GM18511 (cell line): ENCODE measurements around the gene ATP5F1D.
"Not testable (repeated sequence)": the region's sequence is repeated elsewhere in the genome, so short reads cannot be mapped to it uniquely, and the experiment has no call there.

Experiments
- ATAC-seq: cut with Tn5 transposase; IDR thresholded peaks from one replicate; pipeline ENCODE4 v1.9.1; 2021; ENCODE audit warnings: mild to moderate bottlenecking, moderate library complexity; ENCODE audit not compliant: unreplicated experiment

Gene ATP5F1D

DNA sequence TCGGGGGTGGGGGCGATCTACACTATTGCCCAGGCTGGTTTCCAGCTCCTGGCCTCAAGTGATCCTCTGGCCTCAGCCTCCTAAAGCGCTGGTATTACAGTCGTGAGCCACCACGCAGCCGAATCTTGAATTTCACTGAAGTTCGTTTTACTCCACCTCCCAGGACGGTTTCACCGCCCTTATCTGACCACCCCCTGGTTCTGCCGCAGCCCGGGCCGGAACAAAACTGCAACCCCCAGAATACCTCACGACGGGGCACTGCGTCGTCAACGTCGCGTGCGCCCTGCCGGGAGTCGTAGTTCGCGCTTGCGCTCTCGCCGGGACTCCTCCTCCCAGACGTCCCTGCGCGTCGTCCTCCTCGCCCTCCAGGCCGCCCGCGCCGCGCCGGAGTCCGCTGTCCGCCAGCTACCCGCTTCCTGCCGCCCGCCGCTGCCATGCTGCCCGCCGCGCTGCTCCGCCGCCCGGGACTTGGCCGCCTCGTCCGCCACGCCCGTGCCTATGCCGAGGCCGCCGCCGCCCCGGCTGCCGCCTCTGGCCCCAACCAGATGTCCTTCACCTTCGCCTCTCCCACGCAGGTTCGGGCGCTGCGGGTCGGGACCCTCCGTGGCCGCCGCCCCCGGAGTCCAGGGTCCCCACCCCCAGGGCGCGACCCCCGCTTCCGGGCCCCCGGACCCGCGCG lies at the start of gene ATP5F1D:
Gene ATP5F1D, plus strand, starts transcription at position 335 of the 679 bp plus-strand sequence. Its CDS starts 100 bp downstream, at position 435.
- no peak for ATAC-seq

DNA sequence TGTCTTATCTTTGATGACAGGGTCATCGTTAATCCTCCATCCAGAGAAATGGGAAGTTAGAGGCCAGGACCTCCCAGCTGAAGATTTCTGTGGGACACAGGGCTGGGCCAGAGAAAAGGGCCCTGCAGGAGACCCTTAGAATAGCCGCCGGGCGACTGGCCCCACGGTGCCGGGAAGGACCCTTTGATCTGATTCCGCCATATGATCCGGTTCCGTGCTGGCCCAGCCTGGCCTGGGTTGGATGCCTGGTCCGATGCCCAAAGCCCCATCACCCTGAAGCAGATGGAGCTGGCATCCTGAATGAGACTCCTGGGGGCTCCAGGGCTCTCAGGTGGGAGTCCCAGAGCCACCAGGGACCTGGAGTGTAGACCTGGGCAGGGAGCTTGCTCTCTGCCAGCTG lies 42.0 kb upstream of the ATP5F1D start:
- ATAC-seq = no peak

- ATAC-seq = not testable (repeated sequence)
Measured at GRCh38 chr19:1200614-1201013, 40.9 kb upstream of the ATP5F1D start.

DNA sequence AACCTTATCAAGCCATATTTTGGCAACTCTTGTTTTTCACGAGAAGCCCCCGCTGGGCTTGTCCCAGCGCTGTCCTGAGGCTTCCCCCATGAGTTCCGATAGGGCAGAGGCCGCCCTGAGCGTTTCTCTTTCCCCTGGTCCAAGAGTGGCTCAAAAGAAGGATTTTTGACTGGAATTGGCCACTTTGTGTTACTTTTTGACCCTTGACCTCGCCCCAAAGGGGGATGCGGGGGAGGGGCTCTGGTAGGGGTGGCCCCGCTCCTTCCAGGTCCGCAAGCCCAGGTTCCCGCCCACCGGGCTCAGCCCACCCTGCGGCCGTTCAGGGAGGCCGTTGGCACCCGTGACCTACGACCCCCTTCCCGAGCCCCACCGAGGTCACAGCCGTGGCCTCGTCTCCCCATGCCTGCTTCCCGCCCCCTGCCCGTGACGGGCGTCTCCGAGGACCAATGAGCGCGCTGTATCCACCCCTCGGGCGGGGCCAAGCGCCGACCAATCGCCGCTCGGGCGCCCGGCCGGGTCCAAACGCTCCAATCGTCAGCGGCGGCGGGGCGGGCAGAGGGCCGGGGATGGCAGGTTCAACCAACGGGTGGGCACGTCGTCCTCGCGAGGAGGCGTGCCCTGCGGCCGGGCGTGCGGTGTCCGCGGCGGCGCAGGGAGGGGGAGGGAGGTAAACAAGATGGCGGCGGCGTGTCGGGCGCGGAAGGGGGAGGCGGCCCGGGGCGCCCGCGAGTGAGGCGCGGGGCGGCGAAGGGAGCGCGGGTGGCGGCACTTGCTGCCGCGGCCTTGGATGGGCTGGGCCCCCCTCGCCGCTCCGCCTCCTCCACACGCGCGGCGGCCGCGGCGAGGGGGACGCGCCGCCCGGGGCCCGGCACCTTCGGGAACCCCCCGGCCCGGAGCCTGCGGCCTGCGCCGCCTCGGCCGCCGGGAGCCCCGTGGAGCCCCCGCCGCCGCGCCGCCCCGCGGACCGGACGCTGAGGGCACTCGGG lies 36.1 kb upstream of the ATP5F1D start, which contains the start of gene STK11:
Gene STK11, plus strand, starts transcription at position 665 of the 986 bp plus-strand sequence. CDS start 1,136 bp downstream, outside the sequence.
- ATAC-seq = peak; percentile 93

DNA sequence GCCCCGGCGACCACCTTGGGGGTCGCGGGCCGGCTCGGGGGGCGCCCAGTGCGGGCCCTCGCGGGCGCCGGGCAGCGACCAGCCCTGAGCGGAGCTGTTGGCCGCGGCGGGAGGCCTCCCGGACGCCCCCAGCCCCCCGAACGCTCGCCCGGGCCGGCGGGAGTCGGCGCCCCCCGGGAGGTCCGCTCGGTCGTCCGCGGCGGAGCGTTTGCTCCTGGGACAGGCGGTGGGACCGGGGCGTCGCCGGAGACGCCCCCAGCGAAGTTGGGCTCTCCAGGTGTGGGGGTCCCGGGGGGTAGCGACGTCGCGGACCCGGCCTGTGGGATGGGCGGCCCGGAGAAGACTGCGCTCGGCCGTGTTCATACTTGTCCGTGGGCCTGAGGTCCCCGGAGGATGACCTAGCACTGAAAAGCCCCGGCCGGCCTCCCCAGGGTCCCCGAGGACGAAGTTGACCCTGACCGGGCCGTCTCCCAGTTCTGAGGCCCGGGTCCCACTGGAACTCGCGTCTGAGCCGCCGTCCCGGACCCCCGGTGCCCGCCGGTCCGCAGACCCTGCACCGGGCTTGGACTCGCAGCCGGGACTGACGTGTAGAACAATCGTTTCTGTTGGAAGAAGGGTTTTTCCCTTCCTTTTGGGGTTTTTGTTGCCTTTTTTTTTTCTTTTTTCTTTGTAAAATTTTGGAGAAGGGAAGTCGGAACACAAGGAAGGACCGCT lies 35.2 kb upstream of the ATP5F1D start:
- ATAC-seq = no peak

DNA sequence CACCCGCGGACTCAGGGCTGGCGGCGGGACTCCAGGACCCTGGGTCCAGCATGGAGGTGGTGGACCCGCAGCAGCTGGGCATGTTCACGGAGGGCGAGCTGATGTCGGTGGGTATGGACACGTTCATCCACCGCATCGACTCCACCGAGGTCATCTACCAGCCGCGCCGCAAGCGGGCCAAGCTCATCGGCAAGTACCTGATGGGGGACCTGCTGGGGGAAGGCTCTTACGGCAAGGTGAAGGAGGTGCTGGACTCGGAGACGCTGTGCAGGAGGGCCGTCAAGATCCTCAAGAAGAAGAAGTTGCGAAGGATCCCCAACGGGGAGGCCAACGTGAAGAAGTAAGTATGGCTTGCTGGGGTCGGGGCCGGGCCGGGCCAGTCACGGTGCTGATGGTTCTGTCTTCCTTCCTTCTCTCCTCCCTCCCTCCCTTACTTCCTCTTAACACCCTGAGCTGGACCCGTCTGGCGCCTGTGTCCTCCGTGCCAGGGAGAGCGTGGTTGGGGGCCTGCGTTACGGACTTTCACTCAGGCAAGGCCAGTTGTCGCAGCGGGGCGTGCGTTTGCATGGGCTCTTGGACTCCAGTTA lies 34.6 kb upstream of the ATP5F1D start:
- no peak for ATAC-seq

DNA sequence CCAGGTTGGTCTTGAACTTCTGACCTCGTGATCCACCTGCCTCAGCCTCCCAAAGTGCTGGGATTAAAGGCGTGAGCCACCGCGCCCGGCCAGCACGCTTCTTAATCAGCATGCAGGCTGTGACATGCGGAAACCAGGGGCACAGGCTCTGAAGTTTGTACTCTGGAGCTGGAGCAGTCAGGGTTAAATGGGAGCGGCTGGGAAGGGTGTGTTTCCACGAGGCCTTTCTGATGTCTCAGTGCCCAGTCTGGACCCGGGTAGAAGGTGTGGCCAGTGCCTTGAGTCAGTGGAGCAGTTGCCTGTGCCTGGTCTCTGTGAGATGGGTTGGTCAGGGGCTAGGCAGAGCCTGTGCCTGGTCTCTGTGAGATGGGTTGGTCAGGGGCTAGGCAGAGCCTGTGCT lies 32.7 kb upstream of the ATP5F1D start:
- not testable (repeated sequence) for ATAC-seq

- ATAC-seq = no peak
Measured at GRCh38 chr19:1210227-1210538, 31.4 kb upstream of the ATP5F1D start.

DNA sequence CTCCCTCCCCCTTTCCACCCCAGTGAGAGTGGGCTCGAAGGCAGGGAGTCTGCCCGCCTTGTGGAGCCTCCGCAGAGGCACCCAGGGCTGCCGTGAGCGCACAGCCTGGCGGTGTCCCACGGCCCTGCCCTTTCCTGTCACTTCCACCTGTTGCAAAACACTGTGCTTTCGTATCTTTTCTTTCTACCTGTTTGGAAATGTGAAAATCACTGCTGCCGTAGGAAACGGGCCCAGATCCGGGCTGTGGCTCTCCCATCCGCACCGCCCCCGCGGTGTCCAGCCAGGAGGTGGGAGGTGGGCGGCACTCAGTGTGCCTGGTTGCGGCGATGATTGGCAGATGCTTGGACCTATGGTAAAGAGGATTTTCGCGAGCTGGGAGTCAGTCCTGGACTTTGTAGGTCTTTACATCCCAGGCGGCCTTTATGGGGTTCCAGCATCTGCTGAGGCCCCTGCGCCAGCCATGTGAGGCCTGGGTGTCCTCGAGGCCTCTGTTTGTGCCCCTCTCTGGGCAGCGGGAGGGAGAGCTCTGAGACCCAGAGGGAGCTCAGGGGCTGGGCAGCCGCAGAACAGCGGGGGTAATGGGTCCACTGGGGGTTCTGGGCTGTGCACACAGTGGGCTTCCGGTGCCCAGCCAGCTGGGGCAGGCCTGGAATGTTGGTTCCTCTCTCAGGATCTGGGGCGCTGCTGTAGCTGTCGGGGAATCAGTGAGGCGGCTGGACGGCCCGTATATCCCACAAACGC lies 29.9 kb upstream of the ATP5F1D start:
- ATAC-seq = no peak

DNA sequence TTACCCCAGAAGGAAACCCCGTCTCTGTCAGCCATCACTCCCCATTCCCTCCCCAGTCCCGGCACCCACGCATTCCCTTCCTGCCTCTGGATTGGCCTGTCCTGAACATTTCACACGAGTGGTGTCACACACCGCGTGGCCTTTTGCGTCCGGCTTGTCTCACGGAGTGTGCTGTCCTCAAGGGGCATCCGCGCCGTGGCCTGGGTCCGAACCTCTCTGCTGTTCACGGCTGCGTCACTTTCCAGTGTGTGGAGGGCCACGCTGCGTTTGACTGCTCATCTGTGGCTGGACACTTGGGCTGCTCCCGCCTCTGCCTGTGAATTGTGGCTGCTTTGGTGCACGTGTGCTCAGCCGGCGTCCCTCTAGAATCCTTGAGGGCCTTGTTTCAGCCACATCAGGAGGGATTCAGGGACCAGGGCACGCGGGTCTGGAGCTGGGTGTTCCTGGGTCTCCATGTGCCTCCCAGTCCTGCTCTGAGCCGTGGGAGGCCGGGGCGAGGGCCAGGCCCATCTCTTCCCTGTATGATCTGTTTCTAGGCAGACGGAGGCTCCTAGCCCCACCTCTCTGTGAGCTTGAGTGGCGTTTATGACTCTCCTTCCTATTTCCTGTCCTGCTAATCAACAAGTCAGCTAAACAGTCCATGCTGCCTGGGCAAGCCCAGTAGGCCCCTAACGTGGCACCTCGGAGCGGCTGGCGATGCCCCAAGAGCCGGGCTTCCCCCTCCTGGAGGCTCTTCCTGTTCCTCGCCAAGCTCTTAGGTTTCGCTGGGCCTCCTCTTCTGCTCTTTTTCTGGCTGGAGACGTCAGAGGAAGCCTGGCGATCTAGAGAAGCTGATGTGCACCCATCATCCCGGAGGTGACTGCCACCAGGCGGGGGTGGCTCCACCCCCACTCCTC lies 27.9 kb upstream of the ATP5F1D start:
- ATAC-seq = peak; percentile 68

GRCh38 chr19:1214299-1214861 lies 27.2 kb upstream of the ATP5F1D start:
- no peak for ATAC-seq

DNA sequence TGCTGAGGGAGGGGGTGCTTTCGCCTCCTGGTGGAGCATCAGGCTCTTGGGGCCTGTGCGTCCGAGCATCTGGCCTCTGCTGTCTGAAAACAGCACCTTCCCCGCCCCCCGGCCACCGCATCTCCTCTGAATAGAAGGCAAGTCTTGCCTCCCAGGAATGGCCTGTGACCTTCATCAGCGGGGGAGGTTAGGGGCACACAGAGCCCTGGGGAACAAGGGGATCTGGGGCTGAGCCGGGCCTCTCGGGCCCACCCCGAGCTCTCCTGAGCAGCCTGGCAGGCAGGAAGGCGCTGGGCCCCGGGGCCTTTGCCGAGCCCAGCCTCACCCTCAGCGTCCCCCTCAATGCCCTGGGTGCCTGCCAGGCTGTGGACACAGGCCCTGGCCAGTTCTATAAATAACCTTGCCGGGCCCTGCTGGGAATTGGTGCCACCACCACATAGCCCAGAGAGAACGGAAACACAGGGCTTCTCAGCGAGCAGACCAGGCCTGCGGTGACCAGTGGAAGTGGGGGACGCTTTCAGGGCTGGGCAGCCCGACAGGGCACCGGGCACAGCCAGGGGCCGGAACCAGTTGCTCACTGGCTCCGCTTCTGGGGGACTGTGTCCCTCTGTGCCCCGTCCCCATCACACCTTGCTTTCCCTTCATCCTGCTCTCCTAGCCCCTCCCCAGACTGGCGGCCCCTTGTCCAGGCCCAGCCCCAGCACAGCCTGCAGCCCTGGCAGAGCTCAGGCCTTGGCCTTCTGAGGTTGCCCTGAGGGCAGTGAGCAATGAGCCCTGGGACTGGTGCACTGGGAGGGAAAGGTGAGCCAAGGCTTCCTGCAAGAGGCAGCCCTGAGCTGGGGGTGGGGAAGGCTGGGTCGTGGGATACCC lies 26.5 kb upstream of the ATP5F1D start:
- ATAC-seq = no peak

- no peak for ATAC-seq
Measured at GRCh38 chr19:1216756-1217155, 24.8 kb upstream of the ATP5F1D start.

- ATAC-seq = no peak
Measured at GRCh38 chr19:1217366-1217765, 24.2 kb upstream of the ATP5F1D start.

- ATAC-seq = no peak
Measured at GRCh38 chr19:1218751-1219567, 22.6 kb upstream of the ATP5F1D start.

GRCh38 chr19:1219786-1220476 lies 21.6 kb upstream of the ATP5F1D start:
- ATAC-seq = no peak
